Measurements from ENCODE around the gene CHST1. TPM values are rescaled to one million over a fixed set of nuclear protein-coding genes. Genes with fewer than 3 reads are reported as not detected.

Gene CHST1
- total RNA-seq, 2 experiments from 2014 or later: not detected

DNA sequence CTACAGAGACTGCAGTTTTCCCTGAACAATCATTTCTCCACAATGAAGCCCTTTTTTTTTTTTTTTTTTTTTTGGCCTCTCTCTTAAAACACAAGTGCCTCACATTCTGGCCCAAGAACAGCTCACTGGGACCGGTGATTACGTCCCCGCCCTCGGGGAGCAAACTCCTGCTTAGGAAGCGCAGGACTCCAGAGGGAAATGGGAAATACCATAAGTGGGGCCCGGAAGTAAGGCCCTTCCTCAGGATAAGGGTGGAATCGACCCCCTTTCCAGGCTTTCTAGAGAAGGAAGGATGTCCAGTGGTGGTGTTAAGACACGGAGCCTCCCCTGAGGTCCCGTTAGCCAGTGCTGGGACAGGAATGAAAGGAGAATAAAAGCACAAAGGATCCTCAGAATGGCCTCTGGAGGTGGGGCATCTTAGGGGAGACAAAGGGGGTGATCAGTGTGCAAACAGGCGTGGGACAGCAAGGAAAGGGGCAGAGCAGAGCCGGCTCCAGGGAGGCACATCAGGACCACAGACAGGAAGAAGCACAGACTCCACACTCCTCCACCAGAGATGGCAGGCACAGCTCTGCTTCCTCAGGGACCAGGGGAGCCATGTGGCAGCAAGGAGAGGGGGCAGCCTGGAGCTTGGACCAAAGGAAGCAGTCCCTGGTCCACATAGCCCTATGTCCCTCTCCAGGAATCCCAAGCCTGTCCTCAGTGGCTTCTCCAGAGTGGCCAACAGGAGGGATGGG, 61.3 kb downstream of the CHST1 start:
- H3K27ac Mint-ChIP-seq: no peak overlapping the region
- no peak for DNase-seq
- H3K4me3 Mint-ChIP-seq: no peak overlapping the region
- CTCF ChIA-PET: no interaction called here
- H3K9me3 Mint-ChIP-seq: no peaks in the 10 kb centered on the region
- H3K36me3 Mint-ChIP-seq (ENCODE audit: low read depth): no peaks in the 10 kb centered on the region
- H3K4me1 Mint-ChIP-seq (ENCODE audit: low read depth): no peaks in the 10 kb centered on the region
- intact Hi-C loops (cut with micrococcal nuclease): no loop called here
- H3K27me3 Mint-ChIP-seq (ENCODE audit: low read depth): peaks cover 27% of the 10 kb centered on the region

DNA sequence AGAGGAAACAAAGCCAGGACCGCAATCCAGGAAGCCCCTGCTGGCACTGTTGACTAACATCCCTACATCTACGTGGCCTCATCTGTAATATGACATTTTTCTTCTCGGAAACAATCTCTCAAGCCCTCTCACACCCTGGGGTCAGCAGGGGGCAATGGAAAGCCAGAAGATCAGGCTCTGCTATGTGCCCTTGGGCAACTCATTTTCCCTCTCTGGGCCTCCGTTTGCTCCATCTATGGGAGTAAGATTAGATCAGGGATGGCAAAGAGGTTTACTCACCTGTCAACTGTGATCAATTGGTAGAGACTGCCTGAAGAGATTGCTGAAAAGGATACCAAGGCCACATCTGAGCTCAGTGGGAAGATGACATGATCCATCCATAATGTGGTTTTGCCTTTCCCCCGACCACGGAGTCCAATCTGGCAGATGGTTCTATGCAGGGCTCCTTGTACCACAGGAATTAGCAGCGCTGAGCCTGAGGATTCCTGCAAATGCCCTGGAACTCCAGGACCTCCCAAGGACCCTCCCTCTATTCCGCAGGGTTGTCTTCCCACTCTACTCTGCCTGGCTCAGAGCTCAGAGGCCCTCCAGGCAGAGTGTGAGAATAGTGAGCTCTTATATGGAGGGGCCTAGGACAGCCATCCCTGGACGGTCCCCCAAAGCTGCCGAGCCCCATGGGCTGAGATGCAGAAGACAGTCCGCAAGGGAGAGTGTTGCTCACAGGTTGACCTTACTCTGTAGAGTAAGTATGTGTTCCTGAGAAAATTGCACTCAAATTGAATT, 66.1 kb downstream of the CHST1 start:
- Mint-ChIP-seq H3K27ac (no peak overlapping the region), H3K4me3 (no peak overlapping the region), H3K9me3 (no peaks in the 10 kb centered on the region), H3K4me1 (ENCODE audit: low read depth) (no peaks in the 10 kb centered on the region), H3K36me3 (ENCODE audit: low read depth) (no peaks in the 10 kb centered on the region), H3K27me3 (ENCODE audit: low read depth) (peaks cover 22% of the 10 kb centered on the region)
- CTCF ChIA-PET: no interaction called here
- no peak for DNase-seq
- intact Hi-C loops (cut with micrococcal nuclease): no loop called here

Small RNA genes within 50 kb of the gene (microRNA-seq; reads per million reads assigned to microRNA genes)
- not detected for gene MIR7154 (ENCODE audit: borderline microRNAs expressed, borderline replicate concordance)

Other genes starting within 250 kb of the CHST1 start
- gene SLC35C1, start 139.5 kb upstream of the CHST1 start, total RNA-seq: 1 to 10 TPM; 5.6 to 6.5 TPM
- 10 to 100 TPM; 13.9 to 16.2 TPM for gene CRY2, start 181.9 kb upstream of the CHST1 start, total RNA-seq
- gene MAPK8IP1, start 220.0 kb upstream of the CHST1 start, total RNA-seq: under 1 TPM; 0.22 to 0.57 TPM
- gene FREY1, start 241.6 kb upstream of the CHST1 start, total RNA-seq: under 1 TPM; 0.32 to 0.76 TPM

Measured in activated naive CD4-positive, alpha-beta T cell treated with anti-CD3 and anti-CD28 coated beads for 36 hours (primary cell).